Activated T-cell treated with anti-CD3 and anti-CD28 coated beads for 4 hours (primary cell): ENCODE data around the gene COPZ1.
"Not testable (repeated sequence)": the region's sequence is repeated elsewhere in the genome, so short reads cannot be mapped to it uniquely, and the experiment has no call there.

Experiments used
- DNase-seq: peaks from one replicate; pipeline ENCODE4 v3.0.0-alpha.2; 2020

Gene COPZ1, protein sequence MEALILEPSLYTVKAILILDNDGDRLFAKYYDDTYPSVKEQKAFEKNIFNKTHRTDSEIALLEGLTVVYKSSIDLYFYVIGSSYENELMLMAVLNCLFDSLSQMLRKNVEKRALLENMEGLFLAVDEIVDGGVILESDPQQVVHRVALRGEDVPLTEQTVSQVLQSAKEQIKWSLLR

GRCh38 chr12:54324617-54325441 is at the start of gene COPZ1:
COPZ1 (plus strand) TSS chr12:54325131; CDS start chr12:54325164, 33 bp downstream.
- peak; percentile 93 for DNase-seq

DNA sequence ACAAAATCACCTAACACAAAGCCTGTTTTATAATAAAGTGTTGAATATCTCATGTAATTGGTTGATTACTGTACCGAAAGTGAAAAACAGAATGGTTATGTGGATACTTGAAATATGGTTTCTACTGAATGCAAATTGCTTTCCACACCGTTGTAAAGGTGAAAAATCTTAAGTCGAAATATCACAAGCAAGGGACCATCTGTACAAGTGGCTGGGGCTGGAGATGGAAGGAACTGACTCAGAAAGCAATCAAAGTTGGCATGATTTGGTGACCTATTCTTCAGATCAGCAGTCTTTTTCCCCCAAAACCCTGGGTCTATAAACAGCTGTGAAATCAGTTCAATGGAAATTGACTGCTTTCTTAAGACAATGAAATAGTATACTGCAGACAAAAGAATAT is 48.6 kb upstream of the COPZ1 start:
- no peak for DNase-seq

- DNase-seq, result no peak
Observed at GRCh38 chr12:54277823-54278276, 47.1 kb upstream of the COPZ1 start.

- DNase-seq, result no peak
Observed at GRCh38 chr12:54279227-54279631, 45.7 kb upstream of the COPZ1 start.

GRCh38 chr12:54279632-54280467 is 45.1 kb upstream of the COPZ1 start, which contains the start of gene CBX5:
CBX5 (minus strand) TSS chr12:54280122; CDS start chr12:54257650, 22,472 bp downstream.
- peak; percentile 99 for DNase-seq

- DNase-seq, result peak; percentile 92
Observed at GRCh38 chr12:54280468-54281260, 44.3 kb upstream of the COPZ1 start, which contains the start of gene HNRNPA1. HNRNPA1 (plus strand) TSS chr12:54280726; CDS start chr12:54280808, 82 bp downstream.

- DNase-seq, result not testable (repeated sequence)
Observed at GRCh38 chr12:54281261-54281638, 43.7 kb upstream of the COPZ1 start.

- DNase-seq, result not testable (repeated sequence)
Observed at GRCh38 chr12:54281694-54282093, 43.2 kb upstream of the COPZ1 start.

- DNase-seq, result no peak
Observed at GRCh38 chr12:54282949-54283593, 41.9 kb upstream of the COPZ1 start.

- DNase-seq, result not testable (repeated sequence)
Observed at GRCh38 chr12:54284070-54284780, 40.7 kb upstream of the COPZ1 start.

DNA sequence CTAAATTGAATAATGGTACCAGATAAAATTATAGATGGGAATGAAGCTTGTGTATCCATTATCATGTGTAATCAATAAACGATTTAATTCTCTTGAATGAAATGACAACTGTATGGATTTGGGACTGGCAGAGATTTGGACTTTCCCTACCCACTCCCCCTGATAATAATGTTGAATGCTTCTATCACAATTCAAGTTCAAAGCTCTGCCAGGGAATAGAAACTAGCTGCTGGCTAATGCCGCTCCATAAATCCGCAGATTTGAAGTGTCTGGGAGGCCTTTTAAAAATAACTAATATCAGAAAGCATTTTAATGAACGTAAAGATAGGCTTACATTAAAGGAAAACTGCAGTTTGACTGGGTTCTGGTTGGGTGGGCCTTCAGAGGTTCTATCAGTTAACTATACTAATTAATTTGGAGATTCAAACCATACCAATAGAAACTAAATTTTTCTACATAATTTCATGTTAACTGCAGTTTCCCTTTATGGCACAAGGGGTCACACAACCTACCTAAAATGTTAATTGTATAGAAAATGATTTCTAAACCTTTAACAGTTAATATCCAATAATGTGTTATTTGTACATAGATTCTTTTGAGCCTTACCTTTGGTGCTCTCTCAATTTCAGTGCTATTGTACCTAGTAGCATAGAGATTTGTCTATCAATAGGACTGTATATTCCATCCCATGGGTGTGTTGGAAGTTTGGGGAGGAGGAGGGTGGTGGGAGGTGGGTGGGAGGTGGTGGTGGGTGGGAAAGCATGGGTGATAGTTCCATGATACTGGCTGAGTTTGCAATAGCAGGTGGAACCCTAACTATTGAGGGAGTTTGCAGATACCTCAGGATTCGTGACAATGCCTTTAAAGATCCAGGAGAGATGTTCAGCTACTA is 39.5 kb upstream of the COPZ1 start:
- no peak for DNase-seq

GRCh38 chr12:54286042-54287030 is 38.6 kb upstream of the COPZ1 start:
- DNase-seq, result no peak

DNA sequence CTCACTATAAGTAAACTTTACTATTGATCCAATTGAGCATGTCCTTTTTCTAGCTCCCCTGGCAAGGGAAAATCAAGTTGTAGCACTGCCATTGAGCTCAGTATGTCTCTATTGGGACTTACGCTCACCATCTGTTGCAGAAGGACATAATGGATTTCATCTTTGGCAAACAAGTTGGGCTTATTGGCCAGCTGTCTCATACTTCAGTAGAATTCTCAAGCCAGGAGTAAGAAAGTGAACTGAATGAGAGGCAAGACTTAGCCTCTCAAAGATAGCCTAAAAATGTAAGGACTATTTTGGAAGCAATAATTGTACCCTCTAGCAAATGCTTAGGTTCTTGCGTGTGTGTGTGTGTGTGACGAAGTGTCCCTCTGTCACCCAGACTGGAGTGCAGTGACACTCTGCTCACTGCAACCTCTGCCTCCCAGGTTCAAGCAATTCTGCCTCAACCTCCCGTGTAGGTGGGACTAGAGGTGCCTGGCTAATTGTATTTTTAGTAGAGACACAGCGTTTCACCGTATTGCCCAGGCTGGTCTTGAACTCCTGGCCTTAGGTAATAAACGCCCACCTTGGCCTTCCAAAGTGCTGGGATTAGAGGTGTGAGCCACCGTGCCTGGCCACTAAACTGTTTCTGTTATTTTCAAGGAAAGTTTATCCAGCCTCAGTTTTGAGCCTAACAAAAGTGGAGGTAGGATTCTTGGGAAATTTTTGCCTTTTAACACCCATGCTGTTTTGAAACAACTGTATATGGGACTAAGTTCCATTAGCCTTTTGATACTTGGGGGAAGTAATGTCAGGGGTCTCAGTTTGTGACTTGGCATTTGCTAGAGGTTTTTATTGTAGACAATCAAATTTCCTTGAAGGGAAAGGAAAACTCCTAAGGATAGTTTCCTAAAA is 37.4 kb upstream of the COPZ1 start:
- DNase-seq, result no peak

DNA sequence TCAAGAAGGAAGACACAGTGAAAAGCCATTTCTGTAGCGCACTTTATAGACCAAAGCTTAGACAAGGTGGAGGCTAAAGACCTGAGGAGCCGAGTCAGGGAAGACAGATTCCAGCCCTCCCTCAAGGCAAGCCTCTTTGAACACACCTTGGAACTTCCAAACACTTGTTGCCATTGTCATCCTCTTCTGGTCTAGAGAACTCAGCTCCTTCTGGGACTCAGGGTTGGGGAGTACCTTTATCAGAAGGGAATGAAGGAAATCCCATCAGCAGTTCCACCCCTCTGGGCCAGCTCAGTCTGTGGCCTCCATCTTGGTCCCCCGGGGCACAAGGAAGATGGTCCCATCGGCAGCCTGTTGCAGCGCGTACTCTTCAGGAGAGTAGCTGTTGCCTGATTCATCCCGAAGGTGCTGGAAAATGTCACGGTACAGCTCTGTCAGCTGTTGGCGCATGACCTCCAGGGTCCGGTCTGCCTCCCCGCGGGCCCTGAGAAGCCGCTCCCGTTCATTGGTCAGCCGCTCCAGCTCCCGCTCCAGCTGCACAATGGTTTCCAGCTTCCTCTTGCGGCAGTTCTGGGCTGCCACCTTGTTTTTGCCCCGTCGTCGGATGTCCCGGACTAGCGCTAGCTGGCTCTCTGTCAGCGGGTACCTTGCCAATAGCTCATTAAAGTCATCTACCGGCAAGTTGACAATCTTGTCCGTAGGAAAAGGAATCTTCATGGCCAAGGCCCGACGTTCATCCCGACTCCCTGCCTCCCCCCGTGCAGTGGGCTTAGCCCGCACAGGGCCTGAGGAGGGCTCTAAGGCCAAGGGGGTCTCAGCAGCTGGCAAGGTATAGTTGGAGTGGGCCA is 32.6 kb upstream of the COPZ1 start:
- no peak for DNase-seq

- no peak for DNase-seq
Observed at GRCh38 chr12:54292931-54293241, 32.0 kb upstream of the COPZ1 start.

DNA sequence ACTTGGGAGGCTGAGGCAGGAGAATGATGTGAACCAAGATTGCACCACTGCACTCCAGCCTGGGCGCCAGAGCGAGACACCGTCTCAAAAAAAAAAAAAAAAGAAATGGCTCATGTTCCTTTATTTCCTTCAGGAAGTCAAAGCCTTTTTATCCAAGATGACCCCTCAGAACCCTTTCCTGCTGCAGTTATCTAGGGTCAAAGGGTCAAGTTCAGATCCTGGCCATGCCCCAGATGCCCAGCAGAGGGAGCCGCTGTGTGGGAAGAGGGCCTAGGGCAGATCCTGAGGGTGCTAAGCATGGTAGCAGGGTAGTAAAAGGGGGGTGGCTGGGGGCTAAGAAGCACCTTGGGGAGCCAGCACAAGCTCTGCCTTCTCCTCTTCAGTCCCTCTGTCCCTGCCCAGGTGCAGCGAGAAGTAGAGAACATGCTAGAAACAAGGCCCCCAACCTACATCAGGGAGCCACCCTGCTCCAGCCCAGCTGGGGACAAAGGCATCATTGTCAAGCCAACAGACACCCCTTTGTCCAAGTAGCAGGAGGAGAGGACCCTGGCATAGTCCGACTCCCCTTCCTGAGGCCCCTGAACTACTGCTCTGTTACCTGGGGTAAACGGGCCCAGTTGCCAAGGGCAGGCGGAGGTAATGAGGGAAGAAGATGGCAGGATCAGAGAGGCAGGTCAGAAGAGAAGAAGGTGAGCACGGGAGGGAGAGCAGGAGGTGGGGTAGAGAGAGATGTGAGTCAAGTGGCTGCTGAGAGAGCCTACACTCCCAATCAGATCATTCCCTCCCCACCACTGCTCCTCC is 30.6 kb upstream of the COPZ1 start:
- peak; percentile 36 for DNase-seq
